Measurements from ENCODE around the gene MYH11.
"Not testable (repeated sequence)": the region's sequence is repeated elsewhere in the genome, so short reads cannot be mapped to it uniquely, and the experiment has no call there.

The MYH11 gene

DNA sequence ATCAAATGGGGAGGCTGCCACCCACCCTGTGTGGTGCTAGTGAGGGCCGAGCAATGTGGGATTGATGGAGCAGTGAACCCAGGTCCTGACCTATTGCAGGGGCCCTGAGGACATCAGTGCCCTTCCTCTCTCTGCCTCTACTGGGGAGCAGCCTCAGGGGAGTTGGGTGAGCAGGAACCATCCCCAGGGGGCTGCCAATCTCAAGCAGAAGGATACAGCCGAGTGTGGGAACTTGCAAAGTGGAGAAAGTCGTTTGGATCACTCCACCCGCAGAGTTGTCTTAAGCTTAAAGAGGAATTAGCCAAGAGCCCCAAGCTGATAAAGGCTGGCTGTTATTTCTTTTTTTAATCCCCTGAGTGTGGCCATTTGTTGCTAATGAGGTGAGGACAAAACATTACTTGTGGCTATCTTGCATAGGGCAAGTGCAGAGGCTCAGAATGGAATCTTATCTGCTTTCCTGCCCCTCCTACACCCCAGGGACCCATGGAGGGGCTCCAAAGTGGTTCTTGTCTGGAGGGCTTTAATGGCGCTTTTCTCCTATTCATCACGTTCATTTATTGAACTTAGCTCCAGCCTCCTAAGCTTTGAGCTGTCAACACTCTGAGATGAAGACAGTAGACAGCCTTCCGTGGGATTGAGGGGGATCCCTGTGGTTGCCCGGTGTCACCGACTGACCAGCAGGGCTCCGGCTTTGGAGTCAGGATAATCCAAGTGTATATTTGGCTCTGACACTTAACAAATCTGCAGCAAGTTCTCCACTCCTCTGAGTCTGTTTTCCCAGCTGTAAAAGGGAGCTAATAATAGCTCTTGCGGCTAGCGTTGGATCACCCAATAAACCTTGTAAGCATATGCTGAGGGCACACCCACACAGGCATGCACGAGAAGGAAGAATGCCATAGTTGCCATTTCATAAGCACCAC, 45.1 kb downstream of the MYH11 start:
- no peak for DNase-seq (ENCODE audit: low read depth in 1 of 2, low spot score in 1 of 2)

DNA sequence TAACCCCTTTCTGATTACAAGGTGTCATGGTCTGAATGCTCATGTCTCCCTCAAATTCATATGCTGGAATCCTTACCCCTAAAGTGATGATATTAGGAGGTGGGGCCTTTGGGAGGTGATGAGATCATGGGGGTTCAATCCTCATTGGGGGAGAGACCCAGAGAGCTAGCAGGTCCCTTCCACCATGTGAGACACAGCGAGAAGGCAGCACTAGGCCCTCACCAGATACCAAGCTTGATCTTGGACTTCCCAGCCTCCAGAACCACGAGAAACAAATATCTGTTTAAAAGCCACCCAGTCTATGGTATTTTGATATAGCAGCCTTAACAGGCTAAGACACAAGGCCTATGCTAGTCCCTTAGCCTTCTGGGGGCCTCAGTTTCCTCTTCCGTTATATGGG, 45.9 kb downstream of the MYH11 start:
- no peak for DNase-seq (ENCODE audit: low read depth in 1 of 2, low spot score in 1 of 2)

DNA sequence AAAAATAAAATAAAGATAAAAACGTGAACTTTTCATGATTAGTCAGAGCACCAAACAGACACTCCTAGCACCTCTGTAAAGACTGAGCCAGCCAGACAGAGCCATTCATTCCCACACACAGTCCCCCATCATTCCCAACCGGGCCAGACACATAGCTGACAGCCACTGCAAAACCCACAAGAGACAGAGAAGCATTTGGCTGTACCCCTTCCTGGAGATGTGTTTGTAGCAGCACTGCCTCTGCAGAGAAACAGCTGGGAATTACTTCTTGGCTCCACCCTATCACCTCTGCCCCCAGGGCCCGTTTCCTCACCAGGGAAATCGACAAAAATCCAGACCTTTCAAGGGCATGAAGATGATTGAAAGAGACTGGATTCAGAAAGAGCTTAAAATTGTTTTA, 46.4 kb downstream of the MYH11 start:
- no peak for DNase-seq (ENCODE audit: low read depth in 1 of 2, low spot score in 1 of 2)

DNA sequence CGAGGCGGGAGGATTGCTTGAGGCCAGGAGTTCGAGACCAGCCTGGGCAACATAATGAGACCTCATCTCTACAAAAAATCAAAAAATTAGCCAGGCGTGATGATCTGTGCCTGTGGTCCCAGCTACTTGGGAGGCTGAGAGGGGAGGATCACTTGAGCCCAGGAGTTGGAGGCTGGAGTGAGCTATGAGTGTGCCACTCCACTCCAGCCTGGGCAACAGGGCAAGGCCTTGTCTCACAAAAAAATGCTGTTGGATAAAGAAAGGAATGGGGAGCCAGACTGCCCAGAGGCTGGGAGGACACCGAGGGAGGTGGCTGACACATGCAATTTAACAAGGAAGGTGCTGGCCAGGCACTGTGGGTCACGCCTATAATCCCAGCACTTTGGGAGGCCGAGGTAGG, 47.5 kb downstream of the MYH11 start:
- DNase-seq (ENCODE audit: low read depth in 1 of 2, low spot score in 1 of 2): not testable (repeated sequence)

DNA sequence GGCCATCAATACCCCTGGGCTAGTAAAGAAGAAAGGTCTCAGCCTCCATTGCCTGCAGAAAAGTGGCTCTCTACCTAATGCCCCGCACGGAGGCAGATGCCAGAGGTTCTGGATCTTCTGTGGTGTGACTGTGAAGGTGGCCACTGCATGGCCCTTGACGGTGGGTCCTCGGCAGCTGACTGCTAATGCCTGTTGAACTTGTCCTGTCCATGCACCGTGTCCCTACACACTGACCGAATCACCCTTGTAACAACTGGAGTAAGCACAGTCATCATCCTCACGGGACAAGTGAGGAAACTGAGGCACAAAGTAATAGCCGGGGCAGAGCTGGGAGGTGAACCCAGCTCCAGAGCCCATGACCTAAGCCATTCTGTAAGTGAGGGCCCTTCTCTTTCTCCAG, 48.8 kb downstream of the MYH11 start:
- no peak for DNase-seq (ENCODE audit: low read depth in 1 of 2, low spot score in 1 of 2)

DNA sequence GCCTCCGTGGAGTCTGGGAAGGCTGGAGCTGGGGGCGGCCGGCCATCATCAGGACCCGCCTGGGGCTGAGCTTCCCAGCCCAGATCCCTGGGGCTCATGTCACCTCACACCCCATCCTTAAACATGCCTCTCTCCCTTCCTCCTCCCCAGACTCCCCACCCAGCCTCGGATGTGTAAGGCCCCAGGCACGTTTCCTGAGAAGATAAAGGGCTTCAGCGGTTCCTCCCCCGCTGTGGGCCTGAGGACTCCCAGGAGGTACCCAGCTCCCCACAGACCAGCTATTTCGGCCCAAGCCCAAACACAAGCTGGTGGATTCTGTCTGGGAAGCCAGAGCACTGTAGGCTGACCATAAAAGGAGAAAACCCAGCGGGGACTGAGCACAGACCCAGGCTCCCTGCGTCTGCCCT, 49.2 kb downstream of the MYH11 start:
- DNase-seq (ENCODE audit: low read depth in 1 of 2, low spot score in 1 of 2): no peak

DNA sequence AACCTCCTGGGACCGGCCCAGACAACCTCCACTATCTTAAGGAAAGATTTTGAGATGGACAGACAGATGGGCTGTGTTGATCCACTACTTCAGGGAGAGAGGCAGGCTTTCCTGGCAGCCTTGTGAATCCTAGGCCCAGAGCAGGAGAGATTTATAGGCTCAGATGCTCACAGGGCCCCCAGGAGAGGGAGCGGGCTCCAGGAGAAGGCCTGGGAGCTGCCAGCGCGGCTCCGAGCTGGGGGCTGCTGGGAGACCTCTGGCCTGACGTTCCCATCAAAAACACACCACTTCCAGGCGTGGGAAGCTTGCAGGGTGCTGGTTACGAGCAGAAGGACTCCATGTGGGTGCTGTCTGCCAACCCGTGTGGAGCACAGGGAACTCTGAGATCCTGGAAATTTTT, 53.2 kb downstream of the MYH11 start:
- DNase-seq (ENCODE audit: low read depth in 1 of 2, low spot score in 1 of 2): no peak

DNA sequence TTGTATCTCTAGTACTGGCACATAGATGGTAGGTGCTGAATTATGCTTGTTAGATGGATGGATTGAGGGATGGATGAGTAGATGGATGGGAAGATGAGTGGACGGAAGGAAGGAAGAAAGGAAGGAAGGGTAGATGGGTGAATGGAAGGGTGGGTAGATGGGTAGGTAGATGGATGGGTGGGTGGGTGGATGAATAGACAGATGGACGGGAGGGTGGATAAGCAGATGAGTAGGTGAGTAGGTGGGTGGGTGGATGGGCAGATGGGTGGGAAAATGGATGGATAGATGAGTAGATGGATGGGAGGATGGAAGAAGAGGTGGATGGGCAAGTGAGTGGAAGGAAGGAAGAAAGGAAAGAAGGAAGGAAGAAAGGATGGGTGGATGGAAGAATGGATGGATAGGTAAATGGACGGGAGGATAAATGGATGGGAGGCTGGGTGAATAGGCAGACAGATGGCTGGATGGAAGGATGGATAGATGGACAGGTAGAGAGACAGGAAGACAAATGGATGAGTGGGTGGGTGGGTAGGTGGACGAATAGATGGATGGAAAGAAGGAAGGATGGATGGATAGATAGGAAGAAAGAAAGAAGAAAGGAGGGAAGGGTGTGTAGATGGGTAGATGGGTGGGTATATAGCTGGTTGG, 56.9 kb downstream of the MYH11 start:
- no peak for DNase-seq (ENCODE audit: low read depth in 1 of 2, low spot score in 1 of 2)

DNA sequence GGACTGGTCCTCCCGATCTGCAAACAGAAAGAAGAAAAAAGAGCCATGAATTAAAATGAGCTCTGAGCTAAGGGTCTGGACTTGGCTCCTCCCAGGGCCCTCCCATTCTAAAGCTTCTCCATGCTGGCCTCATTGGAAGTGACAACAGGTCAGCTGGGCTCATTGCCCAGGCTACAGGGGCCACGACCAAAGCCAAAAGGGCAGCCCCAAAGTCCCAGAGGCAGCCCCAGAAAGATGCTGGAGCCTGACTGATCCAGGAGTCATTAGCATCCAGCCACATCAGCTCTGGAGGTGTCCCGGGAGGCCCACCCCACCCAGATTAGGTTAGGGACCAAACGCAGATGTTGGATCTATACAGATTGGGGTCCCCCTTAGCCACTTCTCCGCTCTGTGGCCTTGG, 58.2 kb downstream of the MYH11 start:
- no peak for DNase-seq (ENCODE audit: low read depth in 1 of 2, low spot score in 1 of 2)

DNA sequence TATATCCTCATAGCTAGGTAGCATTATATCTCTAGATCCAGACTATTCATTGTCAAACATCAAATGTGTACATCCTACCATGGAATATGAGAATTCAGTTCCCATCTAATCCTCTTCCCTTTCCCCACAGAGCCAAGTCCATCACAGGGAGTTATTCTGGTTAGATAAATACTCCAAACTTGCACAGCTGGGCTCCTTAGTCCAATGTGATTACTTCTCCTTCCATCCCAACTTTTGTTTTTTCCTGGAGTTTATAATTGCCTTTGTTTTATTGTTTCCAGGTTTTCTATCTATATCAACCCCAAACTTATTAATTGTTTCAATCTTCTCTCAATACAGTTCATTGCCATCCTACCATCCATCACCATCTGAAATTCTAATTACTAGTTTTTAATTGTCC, 59.9 kb downstream of the MYH11 start:
- DNase-seq (ENCODE audit: low read depth in 1 of 2, low spot score in 1 of 2): no peak

DNA sequence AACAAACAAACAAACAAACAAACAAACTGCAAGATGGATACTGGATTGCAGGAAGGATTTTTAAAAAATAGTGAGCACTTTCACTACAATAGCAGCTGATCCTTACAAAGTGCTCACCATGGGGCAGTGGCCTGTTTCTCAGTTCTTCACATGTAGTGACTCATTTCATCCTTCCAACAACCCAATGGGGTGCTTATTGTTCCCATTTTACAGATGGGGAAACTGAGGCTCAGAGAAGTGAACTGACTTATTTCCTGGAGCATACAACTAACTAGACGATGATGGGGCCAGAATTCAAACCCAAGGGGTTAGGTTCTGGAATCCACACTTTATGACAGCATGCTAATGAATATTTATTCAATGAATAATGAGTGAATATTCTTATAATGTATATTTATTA, 61.2 kb downstream of the MYH11 start:
- DNase-seq (ENCODE audit: low read depth in 1 of 2, low spot score in 1 of 2): no peak

DNA sequence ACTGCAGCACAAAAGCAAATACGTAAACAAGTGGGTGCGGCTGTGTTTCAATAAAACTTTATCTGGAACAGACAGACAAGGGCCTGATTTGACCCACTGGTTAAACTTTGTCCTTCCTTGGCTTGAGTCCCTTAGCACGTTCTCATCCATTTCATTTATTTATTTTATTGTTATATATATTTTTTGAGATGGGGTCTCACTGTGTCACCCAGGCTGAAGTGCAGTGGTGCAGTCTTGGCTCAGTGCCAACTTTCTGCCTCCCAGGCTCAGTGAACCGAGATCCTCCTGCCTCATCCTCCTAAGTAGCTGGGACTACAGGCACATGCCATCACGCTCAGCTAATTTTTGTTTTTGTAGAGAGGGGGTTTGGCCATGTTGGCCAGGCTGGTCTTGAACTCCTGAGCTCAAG, 64.3 kb downstream of the MYH11 start:
- no peak for DNase-seq (ENCODE audit: low read depth in 1 of 2, low spot score in 1 of 2)

DNA sequence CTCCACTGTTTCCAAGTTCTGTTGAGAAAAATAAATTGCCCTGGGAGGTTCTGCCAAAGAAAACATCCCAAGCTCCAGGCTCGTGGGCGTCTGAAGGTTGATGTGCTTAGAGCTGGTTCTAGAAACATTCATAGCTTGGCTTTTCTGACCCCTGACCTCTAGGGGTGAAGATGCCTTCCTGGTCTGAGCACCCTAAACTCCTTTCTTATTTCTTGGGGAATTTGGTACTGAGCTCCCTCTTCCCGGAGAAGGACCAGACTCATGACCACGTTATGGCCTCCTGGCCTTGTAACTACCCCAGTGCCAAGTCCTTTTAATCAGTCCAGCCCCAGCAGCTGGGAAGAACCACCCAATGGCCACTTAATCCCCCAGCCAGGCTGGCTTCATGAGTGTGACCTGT, 66.4 kb downstream of the MYH11 start:
- no peak for DNase-seq (ENCODE audit: low read depth in 1 of 2, low spot score in 1 of 2)

DNA sequence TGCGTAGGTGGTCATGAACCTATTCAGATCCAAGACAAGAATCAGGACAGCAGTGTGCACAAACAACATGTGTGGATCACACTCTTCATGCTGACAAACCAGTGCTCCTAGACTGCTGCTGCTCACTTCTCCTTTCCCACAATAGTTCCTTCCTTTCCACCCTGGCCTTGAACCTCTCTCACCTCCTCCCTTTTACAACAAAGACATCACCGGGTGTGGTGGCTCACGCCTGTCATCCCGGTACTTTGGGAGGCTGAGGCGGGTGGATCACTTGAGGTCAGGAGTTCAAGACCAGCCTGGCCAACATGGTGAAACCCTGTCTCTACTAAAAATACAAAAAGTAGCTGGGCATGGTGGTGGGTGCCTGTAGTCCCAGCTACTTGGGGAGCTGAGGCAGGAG, 67.0 kb downstream of the MYH11 start:
- not testable (repeated sequence) for DNase-seq (ENCODE audit: low read depth in 1 of 2, low spot score in 1 of 2)

DNA sequence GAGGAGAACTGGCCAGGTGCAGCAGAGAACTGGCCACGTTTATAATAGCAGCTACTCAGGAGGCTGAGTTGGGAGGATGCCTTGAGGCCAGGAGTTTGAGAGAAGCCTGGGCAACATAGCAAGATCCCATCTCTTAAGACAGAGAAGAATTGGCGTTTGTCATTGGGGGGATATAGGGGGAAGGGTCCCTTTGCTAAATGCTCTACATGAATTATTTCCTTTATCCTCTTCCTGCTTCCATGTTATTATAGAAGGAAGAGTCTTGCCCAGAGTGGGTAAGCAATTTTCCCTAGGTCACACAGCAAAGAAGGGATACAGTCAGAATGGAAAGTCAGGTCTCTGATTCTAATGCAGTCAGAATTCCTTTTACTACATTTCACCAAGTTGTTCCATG, 68.0 kb downstream of the MYH11 start:
- no peak for DNase-seq (ENCODE audit: low read depth in 1 of 2, low spot score in 1 of 2)

DNA sequence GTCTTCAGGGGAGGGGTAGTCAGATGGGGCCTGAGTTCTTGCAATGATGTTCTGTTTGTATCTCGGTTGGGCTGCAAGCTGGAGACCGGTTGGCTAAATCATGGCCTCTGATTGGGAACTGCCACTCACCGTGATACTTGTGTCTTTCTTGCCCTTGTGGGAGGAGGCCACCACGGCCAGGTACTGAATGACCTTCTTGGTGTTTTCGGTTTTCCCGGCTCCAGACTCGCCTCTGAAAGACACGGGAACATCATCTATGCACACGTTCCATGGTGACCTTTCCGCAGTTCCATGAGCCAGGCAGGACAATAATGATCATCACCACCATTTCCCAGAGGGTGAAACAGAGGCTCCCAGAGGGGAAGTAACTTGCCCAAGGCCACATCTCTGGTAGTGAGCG, 70.3 kb downstream of the MYH11 start:
- no peak for DNase-seq (ENCODE audit: low read depth in 1 of 2, low spot score in 1 of 2)

DNA sequence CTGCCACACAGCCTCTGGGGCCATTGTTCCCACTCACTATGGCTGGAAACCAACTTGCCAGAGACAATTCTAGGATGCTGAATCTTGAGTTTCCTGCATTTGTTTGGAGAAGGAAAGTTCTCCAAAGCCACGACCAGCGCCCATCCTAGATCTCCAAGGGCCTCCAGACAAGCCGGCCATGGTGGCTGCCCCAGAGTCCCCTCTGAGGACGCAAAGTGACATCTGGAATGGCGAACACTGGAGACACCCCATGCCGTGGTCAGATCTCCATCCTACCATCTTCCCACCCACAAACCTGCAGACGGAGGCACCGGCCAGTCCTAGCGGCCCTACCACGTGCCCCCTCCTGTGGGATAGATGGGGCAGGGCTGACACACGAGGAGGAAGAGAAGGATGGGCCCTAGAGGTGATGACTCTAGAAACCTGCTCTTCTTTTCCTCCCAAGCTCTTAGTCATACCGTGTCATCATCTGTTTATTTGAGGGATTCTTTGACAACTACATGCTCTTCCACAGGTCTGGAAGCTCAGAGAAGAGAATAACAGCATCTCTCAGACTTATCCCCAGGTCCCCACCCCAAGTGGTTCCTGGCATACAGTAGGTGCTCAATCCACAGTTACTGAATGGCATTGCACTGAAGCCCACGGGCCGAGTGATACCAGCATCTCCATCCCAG, 71.3 kb downstream of the MYH11 start:
- no peak for DNase-seq (ENCODE audit: low read depth in 1 of 2, low spot score in 1 of 2)

DNA sequence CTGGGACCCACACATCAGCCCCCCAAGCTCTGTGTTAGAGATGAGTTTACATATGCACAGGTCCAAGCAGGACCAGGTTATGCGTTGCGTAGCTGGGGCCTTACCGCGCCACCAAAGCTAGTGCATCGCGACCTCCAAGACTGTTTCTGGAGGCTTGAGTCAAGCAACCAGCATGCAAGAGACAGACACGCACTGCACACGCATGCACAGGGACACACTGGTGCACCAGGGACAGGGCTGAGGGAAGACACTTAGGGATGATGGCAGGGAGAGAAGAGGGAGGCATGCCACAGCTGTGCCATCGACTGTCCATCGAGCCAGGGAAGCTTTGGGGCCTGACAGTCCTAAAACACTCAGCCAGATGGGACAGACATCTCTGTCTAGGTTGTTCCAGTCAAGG, 72.8 kb downstream of the MYH11 start:
- DNase-seq (ENCODE audit: low read depth in 1 of 2, low spot score in 1 of 2): no peak

DNA sequence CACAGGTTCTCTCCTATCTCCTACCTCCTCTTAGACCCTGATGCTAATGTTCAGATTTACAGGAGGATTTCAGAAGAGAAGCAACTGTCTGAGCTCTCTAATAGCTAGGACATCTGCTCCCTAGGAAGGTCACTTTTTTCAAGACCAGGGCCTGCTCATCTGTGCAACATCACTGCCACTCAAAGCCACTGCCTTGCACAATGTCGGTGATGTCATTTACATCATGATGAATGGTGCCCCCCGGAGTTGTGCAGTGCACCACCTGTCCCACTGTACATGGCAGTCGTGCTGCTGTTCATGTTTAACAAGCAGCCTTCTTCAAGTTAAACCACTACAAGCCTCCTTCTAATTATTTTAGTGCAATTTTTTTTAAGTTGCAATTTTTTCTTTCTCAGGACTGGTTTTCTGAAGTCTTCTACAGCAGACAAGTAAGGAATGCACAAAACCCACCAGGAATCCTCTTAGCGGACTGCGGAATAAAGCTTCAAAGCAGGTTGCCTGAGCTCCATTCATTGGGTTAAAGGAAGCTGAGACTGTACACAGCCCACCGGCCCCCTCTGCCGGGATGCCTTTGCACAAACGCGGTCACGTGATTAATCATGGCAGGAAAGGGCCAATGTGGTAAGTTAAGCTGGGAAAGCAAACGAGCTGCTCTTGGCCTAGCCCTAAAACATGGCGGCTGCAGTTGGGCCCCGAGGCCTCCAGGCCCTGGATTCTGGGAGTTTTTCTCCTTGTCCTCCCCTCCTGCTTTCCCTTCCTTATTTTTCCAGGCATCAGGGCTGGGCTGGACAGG, 74.1 kb downstream of the MYH11 start:
- no peak for DNase-seq (ENCODE audit: low read depth in 1 of 2, low spot score in 1 of 2)

DNA sequence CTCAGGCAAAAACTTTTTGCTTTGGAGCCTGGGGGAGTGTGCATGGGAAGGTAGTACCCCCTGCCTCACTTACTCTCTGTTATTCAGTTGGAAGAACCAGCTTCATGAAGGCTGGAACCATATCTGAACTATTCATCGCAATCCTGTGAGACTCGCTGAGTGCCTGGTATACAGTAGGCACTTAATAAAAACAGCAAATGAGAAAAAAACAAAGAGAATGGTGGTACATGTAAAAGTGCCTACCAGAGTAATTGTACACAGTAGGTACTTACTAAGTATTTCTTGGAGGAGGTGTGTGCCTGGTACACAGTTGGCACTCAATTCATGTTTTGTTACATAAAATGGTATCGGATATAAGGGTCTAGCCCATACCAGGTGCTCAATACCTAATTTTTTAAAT, 75.2 kb downstream of the MYH11 start:
- no peak for DNase-seq (ENCODE audit: low read depth in 1 of 2, low spot score in 1 of 2)

DNA sequence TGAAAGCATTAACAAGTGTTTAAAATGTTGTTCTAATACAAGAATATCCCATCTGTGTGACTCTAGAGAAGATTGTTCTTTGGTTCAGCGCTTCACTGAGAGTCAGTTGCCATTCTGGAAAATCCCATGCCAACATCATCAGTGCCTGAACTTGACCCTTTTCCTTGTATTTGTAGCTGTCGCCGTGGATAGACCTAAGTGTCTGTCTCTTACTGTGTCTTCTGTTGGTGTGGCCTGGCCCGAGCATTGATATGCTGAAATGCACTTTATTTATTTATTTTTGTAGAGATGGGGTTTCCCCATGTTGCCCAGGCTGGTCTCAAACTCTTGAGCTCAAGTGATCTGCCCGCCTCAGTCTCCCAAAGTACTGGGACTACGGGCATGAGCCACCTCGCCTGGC, 76.0 kb downstream of the MYH11 start:
- DNase-seq (ENCODE audit: low read depth in 1 of 2, low spot score in 1 of 2): no peak
